Stomach (tissue), 9 donors: ENCODE measurements around the gene PCGF3. TPM values are rescaled to one million over a fixed set of nuclear protein-coding genes. Genes with fewer than 3 reads are reported as not detected.

Experiments
- DNase-seq, 2 donors: peaks; one replicate each; pipeline versions ENCODE4 v3.0.0 to v3.0.0-alpha.2; 2013 to 2019
- H3K27ac ChIP-seq, 5 donors: fragments of 200-600 bp in 4 of 5; sonication (generic) in 4 of 5; one replicate each; pipeline ENCODE4 v1.5.1; 2013 to 2019; ENCODE audit warnings: mild to moderate bottlenecking in 1 of 5, moderate library complexity in 1 of 5
- H3K27me3 ChIP-seq, 3 donors: fragments of 200-600 bp; sonication (generic); one replicate each; pipeline ENCODE4 v1.5.1; 2017 to 2019; ENCODE audit warnings: mixed run types in 1 of 3
- H3K36me3 ChIP-seq, 4 donors: fragments of 200-600 bp; sonication (generic); 1 replicate in 3 of 4; 2 replicates in 1 of 4; pipeline ENCODE4 v1.5.1; 2016 to 2019
- H3K4me1 ChIP-seq, 4 donors: fragments of 200-600 bp; sonication (generic); one replicate each; pipeline ENCODE4 v1.5.1; 2016 to 2019
- H3K4me3 ChIP-seq, 4 donors: fragments of 200-600 bp; sonication (generic) in 3 of 4; one replicate each; pipeline ENCODE4 v1.5.1; 2016 to 2019; ENCODE audit warnings: mild to moderate bottlenecking in 1 of 4
- H3K9me3 ChIP-seq, 4 donors: fragments of 200-600 bp; sonication (generic); one replicate each; pipeline ENCODE4 v1.5.1; 2016 to 2019
- CTCF ChIP-seq, 7 experiments: fragments of 450-650 bp in 4 of 7; fragments of 200-600 bp in 3 of 7; sonication (generic) in 3 of 7; IDR thresholded peaks; one replicate each; pipeline ENCODE4 v1.5.1; 2016 to 2019; ENCODE audit warnings: antibody characterized with exemption in 7 of 7, control low read depth in 2 of 7, mild to moderate bottlenecking in 1 of 7
- EP300 ChIP-seq: sonication (generic); formaldehyde crosslinking; IDR thresholded peaks from one replicate; pipeline ENCODE4 v1.6.1; 2017; ENCODE audit warnings: antibody characterized with exemption
- POLR2A ChIP-seq, 4 donors: fragments of 450-650 bp; IDR thresholded peaks; one replicate each; pipeline ENCODE4 v1.6.1; 2016; ENCODE audit warnings: antibody characterized with exemption in 4 of 4, control low read depth in 2 of 4, mild to moderate bottlenecking in 1 of 4, moderate library complexity in 1 of 4
- POLR2AphosphoS5 ChIP-seq, 3 donors: sonication (generic); formaldehyde crosslinking; IDR thresholded peaks; one replicate each; pipeline ENCODE4 v1.6.1; 2016; ENCODE audit warnings: antibody characterized with exemption in 3 of 3
- WGBS, 5 donors: extraction: QIAGEN DNeasy Blood & Tissue Kit in 3 of 5; methylation state at CpG; one replicate each; pipeline versions ENCODE4 v1.1.5 to v1.1.7; 2013 to 2018; 5-methylcytosine and 5-hydroxymethylcytosine counted together
- intact Hi-C: fragments of 100-400 bp; cut with DNase I; formaldehyde crosslinking; loops from one replicate; pipeline ENCODE4 v1.15.1; 2023; ENCODE audit warnings: low total_unique reads
- polyA plus RNA-seq, 3 donors: library from polyadenylated mRNA; stranded (reverse); fragments of 200-250 nt; gene quantifications; one replicate each; pipeline ENCODE4 v1.2.3, GENCODE V29; 2013
- total RNA-seq, 5 donors: library from RNA; depleted of rRNA; stranded (reverse); fragments of >200 nt; gene quantifications; one replicate each; pipeline versions ENCODE4 v1.1.0 to v1.2.3, GENCODE V29; 2014 to 2016
- donor health status: healthy with polysubstance abuse.
- donor health status: Bipolar disorder and iron deficiency.
- donor health status: healthy.

Gene PCGF3
- total and polyA plus RNA-seq, 8 donors = 24.7 to 140 (median 62.7) TPM

GRCh38 chr4:742096-742741 is 36.6 kb downstream of the PCGF3 start:
- Histone ChIP-seq H3K36me3 (peaks cover 21 to 69% (median 60%) of the 10 kb centered on the region in 4 donors), H3K27me3 (no peaks in the 10 kb centered on the region), H3K27ac (no peak overlapping the region), H3K4me1 (no peaks in the 10 kb centered on the region), H3K9me3 (no peaks in the 10 kb centered on the region), H3K4me3 (no peak overlapping the region)
- no peak for DNase-seq
- TF ChIP-seq POLR2AphosphoS5 (IDR thresholded peaks at IDR 0.05) (no peak), POLR2A (IDR thresholded peaks at IDR 0.05) (no peak), EP300 (no peak), CTCF (IDR thresholded peaks at IDR 0.05) (no peak)
- intact Hi-C loops = no loop called here
- WGBS, 5 donors = 80 to 83% (median 81%) methylated on average over 20 to 21 of the region's 21 CpGs

- peaks cover 15 to 67% (median 57%) of the 10 kb centered on the region in 4 donors for H3K36me3 ChIP-seq
- no peaks in the 10 kb centered on the region for H3K9me3 ChIP-seq
- peak; percentile 72 to 83 for DNase-seq
- peak in 1 of 3 donors; percentile 11 for TF ChIP-seq POLR2AphosphoS5 (IDR thresholded peaks at IDR 0.05)
- TF ChIP-seq POLR2A (IDR thresholded peaks at IDR 0.05) = no peak
- TF ChIP-seq CTCF (IDR thresholded peaks at IDR 0.05) = peak in 5 of 7 experiments; percentile 52 to 90 (median 73)
- intact Hi-C loops = no loop called here
- 70 to 90% (median 75%) methylated on average over 17 to 26 of the region's 26 CpGs for WGBS, 5 donors
- no peaks in the 10 kb centered on the region for H3K27me3 ChIP-seq
- H3K4me3 ChIP-seq = no peak overlapping the region
- H3K4me1 ChIP-seq = no peaks in the 10 kb centered on the region
- H3K27ac ChIP-seq = no peak overlapping the region
Measured at GRCh38 chr4:742742-743311, 37.2 kb downstream of the PCGF3 start.

- H3K27ac ChIP-seq = peak overlapping the region in 1 of 5 donors; percentile 4
- DNase-seq = no peak
- H3K4me1 ChIP-seq = no peaks in the 10 kb centered on the region
- no peak overlapping the region for H3K4me3 ChIP-seq
- intact Hi-C loops = no loop called here
- peaks cover 13 to 67% (median 57%) of the 10 kb centered on the region in 4 donors for H3K36me3 ChIP-seq
- no peaks in the 10 kb centered on the region for H3K9me3 ChIP-seq
- 73 to 83% (median 80%) methylated on average over 22 of the region's 22 CpGs for WGBS, 5 donors
- TF ChIP-seq EP300 (no peak), CTCF (IDR thresholded peaks at IDR 0.05) (no peak), POLR2AphosphoS5 (IDR thresholded peaks at IDR 0.05) (no peak), POLR2A (IDR thresholded peaks at IDR 0.05) (no peak)
- H3K27me3 ChIP-seq = no peaks in the 10 kb centered on the region
Measured at GRCh38 chr4:743463-744211, 38.0 kb downstream of the PCGF3 start.

- TF ChIP-seq POLR2AphosphoS5 (IDR thresholded peaks at IDR 0.05) (no peak), EP300 (no peak), POLR2A (IDR thresholded peaks at IDR 0.05) (no peak), CTCF (IDR thresholded peaks at IDR 0.05) (no peak)
- Histone ChIP-seq H3K9me3 (no peaks in the 10 kb centered on the region), H3K27ac (no peak overlapping the region), H3K27me3 (no peaks in the 10 kb centered on the region), H3K36me3 (peaks cover 11 to 63% (median 54%) of the 10 kb centered on the region in 4 donors), H3K4me3 (no peak overlapping the region), H3K4me1 (no peaks in the 10 kb centered on the region)
- no peak for DNase-seq
- WGBS, 5 donors = 92 to 95% (median 93%) methylated on average over 26 to 37 of the region's 44 CpGs
- intact Hi-C loops = no loop called here
Measured at GRCh38 chr4:744212-744841, 38.7 kb downstream of the PCGF3 start.
